PFSK-1 (cell line): ENCODE results near the gene RPE65.

Experiments
- SIN3A ChIP-seq: IDR thresholded peaks from 2 replicates; pipeline ENCODE4 v1.6.1; 2012; ENCODE audit warnings: mild to moderate bottlenecking, low read length, moderate library complexity, borderline replicate concordance; ENCODE audit not compliant: insufficient read depth
- TAF1 ChIP-seq: IDR thresholded peaks from 2 replicates; pipeline ENCODE4 v1.6.1; 2012; ENCODE audit warnings: low read length, control low read depth, borderline replicate concordance; ENCODE audit not compliant: insufficient read depth
- TF ChIP-seq, protein P1 (sequence below), 2 experiments: IDR thresholded peaks; 2 replicates each; pipeline versions ENCODE4 v1.6.1 to v1.8.0; 2011 to 2012; ENCODE audit warnings: low read depth in 2 of 2, low read length in 2 of 2, control low read depth in 1 of 2, inconsistent platforms in 1 of 2, mild to moderate bottlenecking in 1 of 2, moderate library complexity in 1 of 2; ENCODE audit not compliant: insufficient read depth in 1 of 2

DNA sequence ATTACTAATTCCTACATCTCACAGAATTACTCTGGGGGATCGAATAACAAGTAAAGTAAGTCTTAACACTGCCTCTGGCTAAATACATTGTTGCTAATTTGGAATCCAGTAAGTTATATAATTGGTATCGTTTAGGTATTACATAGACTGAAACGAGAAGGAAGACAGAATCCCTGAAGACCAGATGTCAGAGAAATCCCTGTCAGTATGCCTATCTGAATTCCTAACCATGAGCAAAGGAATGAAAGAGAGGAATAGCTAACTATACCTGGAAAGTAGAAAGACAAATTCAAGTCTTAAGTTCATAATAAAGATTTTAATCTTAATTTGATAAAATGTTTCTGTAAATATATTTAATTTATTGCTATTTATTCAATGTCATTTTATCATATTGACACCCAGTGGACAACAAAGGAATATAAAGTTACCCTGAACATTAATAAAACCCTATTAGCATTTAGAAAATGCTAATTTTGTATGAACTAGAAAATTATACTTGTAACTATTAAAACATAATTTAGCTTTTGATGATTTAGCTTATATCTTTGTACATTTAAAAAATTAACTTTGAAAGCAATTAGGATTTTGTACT lies 35.8 kb upstream of the RPE65 start:
- TF ChIP-seq SIN3A (no peak), TAF1 (no peak)
- TF ChIP-seq, protein P1, sequence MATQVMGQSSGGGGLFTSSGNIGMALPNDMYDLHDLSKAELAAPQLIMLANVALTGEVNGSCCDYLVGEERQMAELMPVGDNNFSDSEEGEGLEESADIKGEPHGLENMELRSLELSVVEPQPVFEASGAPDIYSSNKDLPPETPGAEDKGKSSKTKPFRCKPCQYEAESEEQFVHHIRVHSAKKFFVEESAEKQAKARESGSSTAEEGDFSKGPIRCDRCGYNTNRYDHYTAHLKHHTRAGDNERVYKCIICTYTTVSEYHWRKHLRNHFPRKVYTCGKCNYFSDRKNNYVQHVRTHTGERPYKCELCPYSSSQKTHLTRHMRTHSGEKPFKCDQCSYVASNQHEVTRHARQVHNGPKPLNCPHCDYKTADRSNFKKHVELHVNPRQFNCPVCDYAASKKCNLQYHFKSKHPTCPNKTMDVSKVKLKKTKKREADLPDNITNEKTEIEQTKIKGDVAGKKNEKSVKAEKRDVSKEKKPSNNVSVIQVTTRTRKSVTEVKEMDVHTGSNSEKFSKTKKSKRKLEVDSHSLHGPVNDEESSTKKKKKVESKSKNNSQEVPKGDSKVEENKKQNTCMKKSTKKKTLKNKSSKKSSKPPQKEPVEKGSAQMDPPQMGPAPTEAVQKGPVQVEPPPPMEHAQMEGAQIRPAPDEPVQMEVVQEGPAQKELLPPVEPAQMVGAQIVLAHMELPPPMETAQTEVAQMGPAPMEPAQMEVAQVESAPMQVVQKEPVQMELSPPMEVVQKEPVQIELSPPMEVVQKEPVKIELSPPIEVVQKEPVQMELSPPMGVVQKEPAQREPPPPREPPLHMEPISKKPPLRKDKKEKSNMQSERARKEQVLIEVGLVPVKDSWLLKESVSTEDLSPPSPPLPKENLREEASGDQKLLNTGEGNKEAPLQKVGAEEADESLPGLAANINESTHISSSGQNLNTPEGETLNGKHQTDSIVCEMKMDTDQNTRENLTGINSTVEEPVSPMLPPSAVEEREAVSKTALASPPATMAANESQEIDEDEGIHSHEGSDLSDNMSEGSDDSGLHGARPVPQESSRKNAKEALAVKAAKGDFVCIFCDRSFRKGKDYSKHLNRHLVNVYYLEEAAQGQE (IDR thresholded peaks at IDR 0.05; ENCODE audit: insufficient read depth in 1 of 2, low read depth in 2 of 2, low read length in 2 of 2): no peak
